ENCODE measurements around the gene SYT2.

- TF ChIP-seq CTCF (IDR thresholded peaks at IDR 0.05; ENCODE audit: insufficient read depth, low read length) (no peak), POLR2AphosphoS5 (IDR thresholded peaks at IDR 0.05; ENCODE audit: low read depth) (peak; percentile 48; the same call in 1 of the 2 replicates), GABPA (IDR thresholded peaks at IDR 0.05; ENCODE audit: low read depth) (no peak), REST (IDR thresholded peaks at IDR 0.05; ENCODE audit: insufficient replicate concordance, low read depth) (no peak)
These were observed 133.4 kb downstream of the SYT2 start for GRCh38 chr1:202576816-202577215.
